Activated CD8-positive, alpha-beta memory T cell treated with anti-CD3 and anti-CD28 coated beads, Interleukin-2, amount 50 U/mL, for 48 hours (primary cell): ENCODE data around the gene SEMA6A.

Experiments used
- DNase-seq: peaks from one replicate; pipeline ENCODE4 v3.0.0-alpha.2; 2020

Gene SEMA6A

DNA sequence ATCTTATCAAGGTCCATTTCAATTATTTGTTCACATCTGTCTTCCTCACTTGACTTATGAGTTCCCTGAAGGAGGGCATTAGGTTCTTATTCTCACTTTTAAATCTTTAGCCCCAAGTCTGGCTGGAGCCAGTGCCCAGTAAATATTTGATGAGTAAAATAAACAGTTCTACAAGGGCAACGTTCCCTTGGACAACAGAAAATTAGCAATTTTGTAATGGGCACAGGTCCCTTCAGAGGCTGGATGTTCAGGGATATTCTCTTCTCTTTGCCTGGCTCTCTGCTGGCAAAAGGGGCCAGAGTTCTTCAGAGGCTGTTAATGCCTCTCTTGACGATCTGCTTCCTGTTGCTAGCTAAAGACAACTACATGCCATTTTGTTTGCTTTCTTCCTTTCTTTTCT is 149.7 kb downstream of the SEMA6A start:
- no peak for DNase-seq

GRCh38 chr5:116424258-116424615 is 150.4 kb downstream of the SEMA6A start:
- DNase-seq: no peak

DNA sequence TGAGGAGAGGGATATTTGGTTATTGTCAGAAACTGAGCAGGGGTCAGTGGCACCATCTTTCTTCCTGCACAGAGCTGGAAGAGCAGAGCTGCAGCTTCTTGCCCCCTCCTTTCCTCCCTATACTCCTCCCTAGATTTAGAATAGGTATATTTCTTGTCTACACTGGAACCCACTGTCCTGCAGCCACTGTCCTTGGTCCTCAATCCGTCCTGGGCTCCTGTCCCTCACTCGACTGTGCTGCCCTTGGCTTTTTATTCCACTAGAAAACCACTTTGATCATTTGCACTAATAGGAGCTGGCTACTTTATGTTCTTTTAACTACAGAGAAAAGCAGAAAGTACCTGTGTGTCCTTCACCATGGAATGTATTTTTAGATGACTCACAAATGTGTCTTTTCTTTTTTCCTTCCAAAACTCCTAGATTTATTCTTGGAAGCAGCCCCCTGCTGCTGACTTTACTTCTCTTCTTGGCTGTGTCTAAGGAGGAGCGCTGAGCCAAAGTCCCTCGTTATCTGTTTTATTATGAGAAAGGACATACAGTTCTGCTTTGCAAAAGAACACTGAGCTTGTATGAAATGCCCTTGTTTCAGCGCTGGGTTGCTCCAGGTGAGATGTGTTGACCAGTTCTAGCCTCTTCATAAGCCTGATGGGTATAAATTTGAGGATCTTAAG is 150.9 kb downstream of the SEMA6A start:
- no peak for DNase-seq

DNA sequence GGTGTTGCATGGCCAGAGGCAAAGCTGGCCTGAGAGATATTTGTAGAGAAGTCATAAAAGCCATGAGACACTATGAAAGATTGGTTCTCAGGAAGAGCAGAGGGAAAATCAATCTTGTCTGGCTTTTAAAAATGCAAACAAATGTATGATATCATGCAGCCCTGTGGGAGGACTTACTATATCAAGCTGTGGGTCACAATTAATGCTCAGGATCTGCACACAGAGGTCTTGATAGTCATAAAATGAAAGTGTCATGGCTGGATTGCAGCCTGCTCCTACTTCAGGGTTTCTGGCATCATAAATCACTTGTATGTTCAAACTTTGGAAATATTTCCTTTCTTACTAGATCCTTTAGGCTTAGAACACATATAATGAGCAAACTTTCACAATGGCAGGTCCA is 151.5 kb downstream of the SEMA6A start:
- no peak for DNase-seq

DNA sequence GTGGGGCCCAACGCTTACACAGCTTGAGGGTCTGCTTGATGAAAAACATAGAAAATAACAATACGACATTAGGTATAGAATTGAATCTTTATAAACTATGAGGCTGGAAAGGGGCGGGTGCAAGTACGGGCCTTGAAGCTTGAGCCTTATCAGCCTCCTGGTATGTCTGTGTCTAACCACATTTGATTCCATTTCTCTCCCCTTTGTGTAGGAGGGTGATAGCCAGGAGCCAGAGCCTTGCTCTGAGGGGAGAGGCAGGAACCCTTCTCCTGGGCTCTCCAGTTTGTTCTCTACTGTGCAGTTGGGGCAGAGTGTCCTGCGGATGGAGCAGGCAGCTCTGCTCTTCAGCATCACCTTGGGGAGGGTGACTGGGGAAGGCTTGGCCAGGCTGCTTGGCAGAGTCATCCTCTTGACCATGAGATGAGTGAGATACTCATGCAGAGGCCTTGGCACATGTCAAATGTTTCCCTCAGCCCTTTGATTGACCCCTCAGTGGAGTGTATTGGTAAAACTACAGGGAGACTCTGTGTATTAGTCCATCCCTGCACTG is 153.5 kb downstream of the SEMA6A start:
- no peak for DNase-seq

DNA sequence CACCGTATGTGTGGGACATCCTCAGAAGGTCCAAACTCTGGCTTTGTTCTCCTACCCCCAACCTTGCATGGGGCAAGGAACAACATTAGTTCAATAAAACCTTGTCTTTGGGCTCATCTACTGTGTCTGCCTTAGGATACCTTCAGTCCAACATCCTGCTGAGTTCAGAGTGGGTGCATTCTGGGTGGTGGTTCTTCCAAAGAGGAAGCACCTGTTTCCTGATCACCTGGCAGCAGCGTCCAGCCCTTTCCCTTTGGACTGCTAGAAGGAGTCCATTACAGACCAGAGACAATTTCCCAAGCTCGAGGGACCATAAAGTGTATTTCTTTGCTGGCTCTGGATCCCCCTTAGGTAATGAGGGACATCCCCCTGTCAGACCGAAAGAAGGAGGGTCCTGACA is 154.1 kb downstream of the SEMA6A start:
- DNase-seq: no peak

- DNase-seq: no peak
Observed at GRCh38 chr5:116419258-116419657, 155.4 kb downstream of the SEMA6A start.

GRCh38 chr5:116418774-116419173 is 155.8 kb downstream of the SEMA6A start:
- no peak for DNase-seq

DNA sequence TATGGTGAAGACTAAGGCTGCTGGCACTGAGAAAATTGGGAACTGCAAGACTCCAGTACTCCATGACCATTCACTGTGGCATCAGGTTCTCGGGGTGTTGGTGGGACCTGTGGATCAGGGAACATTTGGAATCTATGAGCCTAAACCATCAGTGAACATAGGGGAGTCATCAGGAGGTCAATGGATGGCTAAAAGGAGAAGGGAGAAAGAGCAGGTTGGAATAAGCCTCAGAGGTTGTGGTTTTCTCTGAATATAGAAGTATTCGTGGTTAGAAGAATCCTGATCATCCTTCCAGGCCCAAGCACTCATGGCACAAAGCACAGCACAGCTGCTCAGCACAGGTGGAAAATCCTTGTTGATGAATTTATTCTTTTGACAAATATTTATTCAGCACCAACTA is 156.6 kb downstream of the SEMA6A start:
- DNase-seq: no peak

DNA sequence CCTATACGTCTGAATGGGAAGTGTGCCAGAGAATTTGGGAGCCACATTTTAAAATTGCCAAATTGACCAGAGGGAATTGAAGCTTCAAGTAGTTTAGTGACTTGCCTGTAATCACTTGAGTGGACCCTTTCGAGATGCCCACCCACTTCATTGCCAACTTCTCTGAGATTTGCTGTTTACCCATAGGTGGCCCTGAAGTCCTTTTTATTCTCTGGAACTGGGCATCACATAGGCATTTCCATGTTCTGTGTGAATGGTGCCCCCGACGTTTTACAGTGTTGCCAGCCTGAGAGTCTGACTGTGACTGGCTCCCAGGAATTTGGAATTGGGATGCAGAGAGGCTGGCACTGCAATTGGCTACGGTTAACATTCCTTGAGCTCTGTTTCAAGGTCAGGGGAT is 158.6 kb downstream of the SEMA6A start:
- DNase-seq: no peak

DNA sequence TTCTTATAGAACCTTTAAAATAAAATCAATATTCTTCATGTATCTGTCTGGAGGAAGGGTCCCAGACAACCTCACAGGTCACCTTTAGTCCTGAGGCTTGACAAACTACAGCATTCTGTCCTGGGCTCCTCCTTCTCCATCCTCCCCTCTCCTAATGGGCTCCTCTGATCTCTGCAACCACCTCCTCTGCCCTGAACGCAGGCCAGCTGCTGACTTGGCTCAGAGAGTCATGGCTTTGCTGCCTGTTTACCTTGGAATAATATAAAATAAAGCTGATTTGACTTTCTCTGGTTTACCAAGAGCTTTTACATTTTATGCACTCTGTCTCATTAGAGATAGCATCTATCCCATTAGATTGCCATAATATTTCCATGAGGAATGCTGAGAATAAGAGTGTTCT is 159.4 kb downstream of the SEMA6A start:
- DNase-seq: no peak

DNA sequence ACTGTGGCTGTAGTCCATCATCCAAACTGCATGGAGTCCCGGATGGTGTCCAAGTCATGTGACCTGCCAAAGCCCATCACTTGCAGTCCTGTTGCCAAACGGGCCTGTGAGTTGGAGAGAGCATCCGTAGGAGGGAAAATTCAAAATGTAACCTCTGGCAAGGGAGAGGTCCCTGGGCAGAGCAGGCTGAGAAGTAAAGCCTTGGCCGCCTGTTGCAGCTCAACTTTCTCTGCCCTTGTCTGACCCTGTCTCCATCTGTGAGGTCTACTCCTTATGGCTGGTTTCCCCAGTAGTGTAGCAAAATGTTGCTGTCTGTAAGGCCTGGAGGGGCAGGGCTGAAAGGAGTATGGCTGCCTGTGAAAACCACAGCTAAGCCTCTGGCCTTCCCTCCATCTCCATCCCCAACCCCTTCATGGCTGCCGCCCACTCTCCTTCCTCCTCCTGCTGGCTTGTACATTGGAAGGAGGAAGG is 163.5 kb downstream of the SEMA6A start:
- DNase-seq: no peak

DNA sequence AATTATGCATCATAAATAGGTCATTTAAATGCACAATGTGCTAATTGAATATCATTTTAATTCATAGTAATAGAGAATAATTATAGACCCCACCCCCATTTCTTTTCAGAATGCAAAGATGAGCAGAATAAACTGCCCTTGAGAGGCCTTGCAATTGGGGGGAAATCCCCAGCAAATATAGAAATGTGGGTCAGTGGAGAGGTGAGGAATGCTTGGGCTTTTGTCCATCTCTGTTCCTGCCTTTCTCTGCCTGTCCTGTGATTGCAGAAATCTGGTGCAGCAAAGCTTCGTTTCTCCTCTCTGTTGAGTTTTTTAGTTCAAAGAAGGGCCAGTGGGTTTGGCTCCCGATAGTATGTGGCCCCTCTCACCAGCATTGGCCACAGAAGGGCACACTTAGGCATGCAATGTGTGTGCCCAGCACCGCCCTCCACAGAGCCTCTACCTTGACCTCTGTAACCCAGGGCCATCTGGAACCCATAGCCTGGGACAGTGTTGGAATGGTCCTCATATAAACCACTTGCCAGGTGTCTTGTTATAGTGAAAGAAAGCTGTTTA is 164.2 kb downstream of the SEMA6A start:
- DNase-seq: no peak

GRCh38 chr5:116409591-116410296 is 164.9 kb downstream of the SEMA6A start:
- no peak for DNase-seq

DNA sequence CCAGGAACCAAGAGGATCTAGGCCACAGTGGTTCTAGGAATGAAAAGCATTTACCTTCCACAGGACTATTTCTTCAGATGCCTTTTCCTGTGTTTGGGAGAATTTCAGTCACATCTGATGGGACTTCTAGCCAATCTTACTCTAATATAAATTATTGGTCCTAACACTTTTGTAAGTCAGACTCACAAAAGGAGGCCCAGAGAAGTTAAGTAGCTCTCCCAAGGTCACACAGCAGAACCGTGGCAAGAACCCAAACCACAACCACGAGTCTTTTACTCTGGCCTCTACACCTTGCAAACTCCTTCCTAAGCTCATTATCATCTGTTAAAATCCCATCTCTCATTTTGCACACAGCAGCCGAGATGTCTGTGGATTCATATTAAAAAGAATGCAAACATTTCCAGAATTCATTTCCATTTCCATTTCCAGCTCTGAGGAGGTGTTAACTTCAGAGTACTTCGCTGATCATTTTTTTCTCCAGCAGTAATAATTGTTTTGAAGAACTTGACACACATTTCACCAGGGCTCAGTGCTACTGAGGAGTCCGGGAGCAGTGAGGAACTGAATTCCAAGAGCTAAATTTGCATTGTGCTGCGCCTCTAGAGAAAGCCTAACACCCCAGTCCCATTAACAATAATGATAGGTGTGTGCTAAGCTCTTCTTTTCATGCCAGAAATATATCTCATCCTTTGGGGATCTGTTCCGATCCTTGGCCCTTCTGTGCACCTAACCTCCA is 168.1 kb downstream of the SEMA6A start:
- no peak for DNase-seq

- no peak for DNase-seq
Observed at GRCh38 chr5:116404792-116405191, 169.8 kb downstream of the SEMA6A start.

DNA sequence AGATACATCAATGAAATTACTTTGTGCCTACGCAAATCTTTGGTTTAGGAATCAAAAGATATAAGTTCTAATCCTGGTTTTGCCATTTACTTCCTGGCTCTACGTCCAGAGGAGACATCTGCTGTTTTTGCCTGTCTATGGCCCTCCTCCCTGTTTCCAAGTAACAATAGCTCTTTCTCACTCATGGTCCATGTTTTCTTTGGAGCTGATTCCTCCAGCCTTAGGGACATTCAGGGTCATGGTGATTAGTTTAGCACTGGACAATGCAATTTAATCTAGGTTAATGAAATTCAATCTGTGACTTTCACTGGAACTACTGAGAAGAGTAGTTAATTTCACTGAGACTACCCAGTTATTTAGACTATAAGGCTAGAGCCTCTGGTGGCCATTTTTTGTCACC is 170.6 kb downstream of the SEMA6A start:
- DNase-seq: no peak

- DNase-seq: no peak
Observed at GRCh38 chr5:116402235-116402634, 172.4 kb downstream of the SEMA6A start.

DNA sequence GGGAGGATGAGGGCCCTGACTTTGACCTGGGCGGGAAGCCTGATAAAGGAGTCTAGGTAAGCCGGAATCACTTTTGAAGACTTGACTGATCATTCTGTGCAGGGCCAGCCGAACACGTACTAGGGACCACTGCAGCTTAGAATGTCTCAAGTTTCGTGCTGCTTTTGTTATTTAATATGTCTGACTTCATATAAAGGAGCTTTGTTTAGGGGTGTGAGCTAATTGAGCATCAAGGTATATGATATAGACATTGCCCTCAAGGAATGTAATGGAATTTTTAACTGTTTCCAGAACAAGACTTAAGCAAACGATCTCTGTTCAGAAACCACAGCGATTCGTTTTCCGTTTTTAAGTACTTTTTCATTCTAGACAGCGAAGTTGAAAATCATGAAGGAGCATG is 173.0 kb downstream of the SEMA6A start:
- no peak for DNase-seq

GRCh38 chr5:116396476-116397099 is 178.0 kb downstream of the SEMA6A start:
- DNase-seq: no peak

- DNase-seq: no peak
Observed at GRCh38 chr5:116395631-116396203, 178.9 kb downstream of the SEMA6A start.

- DNase-seq: no peak
Observed at GRCh38 chr5:116395226-116395625, 179.4 kb downstream of the SEMA6A start.
